Endothelial cell of umbilical vein (primary cell): Measurements from ENCODE around the gene KCNQ2. TPM values are rescaled to one million over a fixed set of nuclear protein-coding genes. Genes with fewer than 3 reads are reported as not detected.

Source experiments
- BruUV-seq: library from RNA; stranded (reverse); fragments of 400-500 nt; replicated peaks from 2 replicates; lab custom pipeline; 2021; lab: Mats Ljungman, UMichigan
- CTCF ChIA-PET: fragments of 300-600, 350-600 bp; sonication (Branson Sonifier 250); formaldehyde crosslinking; loops from one replicate; lab custom pipeline; 2021; ENCODE audit warnings: antibody characterized with exemption, inconsistent platforms; lab: Charles Lee
- POLR2A ChIA-PET: fragments of 300-600, 350-600 bp; sonication (Branson Sonifier 250); formaldehyde crosslinking; loops from one replicate; lab custom pipeline; 2021; ENCODE audit warnings: antibody characterized with exemption, inconsistent platforms; lab: Charles Lee
- DNase-seq: peaks from one replicate; pipeline ENCODE4 v3.0.0-alpha.2; 2011; ENCODE audit warnings: low read depth, low spot score
- FAIRE-seq: peaks from 2 replicates; lab custom pipeline; 2011; peaks lifted over from hg19 to GRCh38; lab: Jason Lieb, UNC
- H2AFZ ChIP-seq: 2 replicates; pipeline ENCODE4 v1.6.0; 2012; ENCODE audit warnings: low read depth, low read length, control low read depth, inconsistent platforms
- H3K27ac ChIP-seq: 2 replicates; pipeline ENCODE4 v1.5.1; 2011; ENCODE audit warnings: low read depth, mild to moderate bottlenecking, control low read depth, low read length, moderate library complexity; ENCODE audit not compliant: insufficient read depth
- H3K27me3 ChIP-seq, 2 experiments: 2 replicates each; pipeline versions ENCODE4 v1.6.0 to v1.6.1; 2011; ENCODE audit warnings: low read length in 2 of 2, mixed read lengths in 1 of 2; ENCODE audit not compliant: control insufficient read depth in 2 of 2, insufficient read depth in 2 of 2
- H3K36me3 ChIP-seq, 2 experiments: 2 replicates in 1 of 2; 3 replicates in 1 of 2; pipeline ENCODE4 v1.5.1; 2011; ENCODE audit warnings: low read length in 2 of 2, mild to moderate bottlenecking in 1 of 2, moderate library complexity in 1 of 2; ENCODE audit not compliant: control insufficient read depth in 2 of 2, insufficient read depth in 2 of 2; ENCODE audit errors: extremely low read depth in 1 of 2
- H3K4me1 ChIP-seq: 3 replicates; pipeline ENCODE4 v1.5.1; 2011; ENCODE audit warnings: mild to moderate bottlenecking, low read length; ENCODE audit not compliant: control insufficient read depth, insufficient read depth; ENCODE audit errors: extremely low read depth
- H3K4me2 ChIP-seq: 2 replicates; pipeline ENCODE4 v1.6.1; 2011; ENCODE audit warnings: low read length, control low read depth, mixed read lengths; ENCODE audit not compliant: insufficient read depth
- H3K4me3 ChIP-seq, 3 experiments: fragments of 200-600 bp in 1 of 3; sonication (generic), shearing (Covaris generic) in 1 of 3; replicated peaks in 1 of 3; 2 replicates each; pipeline ENCODE4 v1.5.1; 2011 to 2016; ENCODE audit warnings: control low read depth in 3 of 3, low read length in 3 of 3, mild to moderate bottlenecking in 2 of 3, inconsistent platforms in 1 of 3, low read depth in 1 of 3, moderate library complexity in 1 of 3; ENCODE audit not compliant: insufficient read depth in 1 of 3
- H3K79me2 ChIP-seq: 2 replicates; pipeline ENCODE4 v1.6.0; 2012; ENCODE audit warnings: low read length, inconsistent platforms; ENCODE audit not compliant: control insufficient read depth, insufficient read depth
- H3K9ac ChIP-seq: replicated peaks from 2 replicates; pipeline ENCODE3; 2011; ENCODE audit warnings: low read length, control low read depth; ENCODE audit not compliant: insufficient read depth; ENCODE audit errors: extremely low read depth
- H3K9me1 ChIP-seq: replicated peaks from 3 replicates; pipeline ENCODE4 v1.6.0; 2011; ENCODE audit warnings: mild to moderate bottlenecking, low read length; ENCODE audit not compliant: control insufficient read depth, insufficient read depth; ENCODE audit errors: extremely low read depth
- H3K9me3 ChIP-seq: replicated peaks from 2 replicates; pipeline ENCODE4 v1.5.1; 2012; ENCODE audit warnings: low read length, inconsistent platforms; ENCODE audit not compliant: control insufficient read depth, insufficient read depth
- H4K20me1 ChIP-seq: replicated peaks from 2 replicates; pipeline ENCODE3; 2011; ENCODE audit warnings: mild to moderate bottlenecking, low read length; ENCODE audit not compliant: control insufficient read depth, insufficient read depth; ENCODE audit errors: extremely low read depth
- EZH2 ChIP-seq: IDR thresholded peaks from 2 replicates; pipeline ENCODE4 v1.6.1; 2012; ENCODE audit warnings: borderline replicate concordance, low read depth, mild to moderate bottlenecking, moderate library complexity, low read length, inconsistent platforms; ENCODE audit not compliant: severe bottlenecking
- FOS ChIP-seq: IDR thresholded peaks from 2 replicates; pipeline ENCODE4 v1.6.1; 2011; ENCODE audit warnings: mild to moderate bottlenecking, low read length, moderate library complexity, borderline replicate concordance; ENCODE audit not compliant: insufficient read depth
- GATA2 ChIP-seq: IDR thresholded peaks from 2 replicates; pipeline ENCODE4 v1.7.0; 2011; ENCODE audit warnings: low read depth, mild to moderate bottlenecking, moderate library complexity, mixed read lengths, low read length; ENCODE audit not compliant: insufficient read length, insufficient read depth
- JUN ChIP-seq: IDR thresholded peaks from 2 replicates; pipeline ENCODE4 v1.6.1; 2011; ENCODE audit warnings: borderline replicate concordance, low read depth; ENCODE audit not compliant: insufficient read length, insufficient read depth
- MYC ChIP-seq: IDR thresholded peaks from one replicate; pipeline ENCODE4 v1.6.1; 2011; ENCODE audit warnings: mild to moderate bottlenecking, low read depth, low read length
- POLR2A ChIP-seq: IDR thresholded peaks from 2 replicates; pipeline ENCODE4 v1.6.1; 2012; ENCODE audit warnings: low read depth, mild to moderate bottlenecking, control low read depth, low read length
- POLR2AphosphoS5 ChIP-seq: IDR thresholded peaks from 2 replicates; pipeline ENCODE4 v1.6.1; 2012; ENCODE audit warnings: low read depth, mild to moderate bottlenecking, control low read depth, low read length, moderate library complexity; ENCODE audit not compliant: insufficient read depth
- dilution Hi-C: fragments of 300-500 bp; cut with MboI; formaldehyde crosslinking; loops from one replicate; pipeline ENCODE4 v1.15.0; 2019; ENCODE audit warnings: low sequenced_read_pairs; ENCODE audit not compliant: extremely low pct_ligation_motif_present
- intact Hi-C: fragments of 100-400 bp; cut with micrococcal nuclease; formaldehyde crosslinking; loops from one replicate; pipeline ENCODE4 v1.10.0; 2022
- polyA plus RNA-seq, 4 experiments: library from polyadenylated mRNA; depleted of rRNA in 3 of 4; stranded (reverse) in 3 of 4; unstranded in 1 of 4; fragments of >200 nt; gene quantifications; 2 replicates each; pipeline versions ENCODE4 v1.2.1 to v1.2.3, GENCODE V29; 2011 to 2012; ENCODE audit warnings: missing spikeins in 1 of 4
- total RNA-seq: library from RNA; stranded (reverse); gene quantifications from 2 replicates; pipeline ENCODE4 v1.2.3, GENCODE V29; 2021
- TF ChIP-seq, protein P1 (sequence below): IDR thresholded peaks from 2 replicates; pipeline ENCODE4 v1.6.1; 2011; ENCODE audit not compliant: insufficient read depth, insufficient read length
- TF ChIP-seq, protein P2 (sequence below), 2 donors: IDR thresholded peaks; 1 replicate in 1 of 2; 2 replicates in 1 of 2; pipeline ENCODE4 v1.5.1; 2011; ENCODE audit warnings: low read length in 2 of 2, mild to moderate bottlenecking in 2 of 2, moderate library complexity in 2 of 2, control low read depth in 1 of 2, inconsistent platforms in 1 of 2, low read depth in 1 of 2; ENCODE audit not compliant: insufficient read depth in 1 of 2; ENCODE audit errors: extremely low read depth in 1 of 2

KCNQ2 gene
- total and polyA plus RNA-seq, 2 donors (not counting 3 experiments of a cell fraction or from before 2014, with no cell fraction given): not detected

DNA sequence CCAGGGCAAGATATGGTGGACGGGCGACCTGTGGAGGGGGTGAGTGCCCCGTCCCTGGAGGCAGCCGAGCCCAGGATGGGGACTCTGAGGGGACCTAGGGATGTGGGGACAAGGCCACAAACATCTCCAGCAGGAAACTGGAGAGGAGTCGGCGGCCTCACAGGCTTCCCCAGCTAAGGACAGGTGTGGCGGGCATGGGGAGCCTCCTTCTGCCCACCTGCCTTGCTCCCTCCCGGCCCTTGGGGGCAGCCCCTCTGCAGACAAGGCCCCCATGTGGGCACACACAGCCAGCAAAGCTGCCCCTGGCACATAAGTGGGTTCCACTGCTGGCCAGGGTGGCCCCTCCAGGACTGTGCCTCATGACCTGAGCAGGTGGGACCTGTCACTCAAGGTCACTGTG is 115.9 kb downstream of the KCNQ2 start:
- H3K27ac ChIP-seq: no peak overlapping the region
- no peak overlapping the region for H3K4me3 ChIP-seq
- H3K9ac ChIP-seq: no peak overlapping the region
- dilution Hi-C loops: no loop called here
- no peaks in the 10 kb centered on the region for H3K4me1 ChIP-seq
- H3K9me1 ChIP-seq: no peaks in the 10 kb centered on the region
- no peaks in the 10 kb centered on the region for H4K20me1 ChIP-seq
- ChIA-PET CTCF (no interaction called here), POLR2A (no interaction called here)
- H3K36me3 ChIP-seq: no peaks in the 10 kb centered on the region
- H3K27me3 ChIP-seq: peaks cover 6 to 8% of the 10 kb centered on the region in 2 experiments
- H2AFZ ChIP-seq: no peak overlapping the region
- no peaks in the 10 kb centered on the region for H3K9me3 ChIP-seq
- no TSS peak for BruUV-seq
- TF ChIP-seq EZH2 (no peak), POLR2AphosphoS5 (no peak), MYC (no peak), GATA2 (no peak), JUN (no peak)
- no peak overlapping the region for H3K4me2 ChIP-seq
- FAIRE-seq: no peak
- intact Hi-C loops: no loop called here
- H3K79me2 ChIP-seq: no peaks in the 10 kb centered on the region
- no peak for DNase-seq

DNA sequence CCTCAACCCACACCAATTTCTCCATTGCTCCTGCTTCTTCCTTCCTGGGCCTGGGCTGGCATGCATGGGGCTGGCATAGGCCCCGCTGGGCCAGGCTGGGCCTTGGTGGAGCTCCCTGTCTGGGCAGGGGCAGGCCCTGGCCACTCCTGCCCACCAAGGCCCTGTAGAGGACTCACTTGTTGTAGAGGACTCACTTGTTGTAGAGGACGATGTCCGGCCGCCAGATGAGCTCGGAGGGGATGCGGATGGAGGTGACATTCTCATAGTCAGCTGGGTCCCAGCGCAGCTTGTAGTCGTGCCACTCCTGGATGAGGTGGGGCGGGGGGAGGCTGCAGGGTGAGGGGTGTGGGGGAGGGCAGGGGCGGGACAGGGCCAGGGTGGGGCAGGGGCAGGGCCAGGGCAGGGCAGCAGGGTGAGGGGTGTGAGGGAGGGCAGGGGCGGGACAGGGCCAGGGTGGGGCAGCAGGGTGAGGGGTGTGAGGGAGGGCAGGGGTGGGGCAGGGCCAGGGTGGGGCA is 116.6 kb downstream of the KCNQ2 start:
- no peaks in the 10 kb centered on the region for H3K9me3 ChIP-seq
- dilution Hi-C loops: no loop called here
- no peak overlapping the region for H2AFZ ChIP-seq
- POLR2A ChIA-PET: no interaction called here
- no peak overlapping the region for H3K9ac ChIP-seq
- H3K79me2 ChIP-seq: no peaks in the 10 kb centered on the region
- CTCF ChIA-PET: no interaction called here
- no peaks in the 10 kb centered on the region for H3K9me1 ChIP-seq
- DNase-seq: no peak
- no peaks in the 10 kb centered on the region for H4K20me1 ChIP-seq
- intact Hi-C loops: no loop called here
- no TSS peak for BruUV-seq
- no peak overlapping the region for H3K4me3 ChIP-seq
- TF ChIP-seq MYC (no peak), POLR2AphosphoS5 (no peak), POLR2A (no peak), FOS (no peak), JUN (no peak), EZH2 (no peak), GATA2 (no peak)
- TF ChIP-seq, protein P1, sequence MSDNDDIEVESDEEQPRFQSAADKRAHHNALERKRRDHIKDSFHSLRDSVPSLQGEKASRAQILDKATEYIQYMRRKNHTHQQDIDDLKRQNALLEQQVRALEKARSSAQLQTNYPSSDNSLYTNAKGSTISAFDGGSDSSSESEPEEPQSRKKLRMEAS: no peak
- TF ChIP-seq, protein P2, sequence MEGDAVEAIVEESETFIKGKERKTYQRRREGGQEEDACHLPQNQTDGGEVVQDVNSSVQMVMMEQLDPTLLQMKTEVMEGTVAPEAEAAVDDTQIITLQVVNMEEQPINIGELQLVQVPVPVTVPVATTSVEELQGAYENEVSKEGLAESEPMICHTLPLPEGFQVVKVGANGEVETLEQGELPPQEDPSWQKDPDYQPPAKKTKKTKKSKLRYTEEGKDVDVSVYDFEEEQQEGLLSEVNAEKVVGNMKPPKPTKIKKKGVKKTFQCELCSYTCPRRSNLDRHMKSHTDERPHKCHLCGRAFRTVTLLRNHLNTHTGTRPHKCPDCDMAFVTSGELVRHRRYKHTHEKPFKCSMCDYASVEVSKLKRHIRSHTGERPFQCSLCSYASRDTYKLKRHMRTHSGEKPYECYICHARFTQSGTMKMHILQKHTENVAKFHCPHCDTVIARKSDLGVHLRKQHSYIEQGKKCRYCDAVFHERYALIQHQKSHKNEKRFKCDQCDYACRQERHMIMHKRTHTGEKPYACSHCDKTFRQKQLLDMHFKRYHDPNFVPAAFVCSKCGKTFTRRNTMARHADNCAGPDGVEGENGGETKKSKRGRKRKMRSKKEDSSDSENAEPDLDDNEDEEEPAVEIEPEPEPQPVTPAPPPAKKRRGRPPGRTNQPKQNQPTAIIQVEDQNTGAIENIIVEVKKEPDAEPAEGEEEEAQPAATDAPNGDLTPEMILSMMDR (IDR thresholded peaks at IDR 0.05; ENCODE audit: extremely low read depth in 1 of 2, insufficient read depth in 1 of 2, low read depth in 1 of 2, low read length in 2 of 2): no peak
- H3K4me1 ChIP-seq: no peaks in the 10 kb centered on the region
- H3K27ac ChIP-seq: no peak overlapping the region
- no peak for FAIRE-seq
- H3K36me3 ChIP-seq: no peaks in the 10 kb centered on the region
- peaks cover 5 to 8% of the 10 kb centered on the region in 2 experiments for H3K27me3 ChIP-seq
- no peak overlapping the region for H3K4me2 ChIP-seq
